KG1 (cell line): ENCODE measurements around the gene C12orf43.
A peak's percentile ranks its signal among the peaks of the same experiment; 100 is the strongest.

Source experiments
- DNase-seq: peaks from one replicate; lab custom pipeline; 2025; lab: John Stamatoyannopoulos, UW

The C12orf43 gene

DNA sequence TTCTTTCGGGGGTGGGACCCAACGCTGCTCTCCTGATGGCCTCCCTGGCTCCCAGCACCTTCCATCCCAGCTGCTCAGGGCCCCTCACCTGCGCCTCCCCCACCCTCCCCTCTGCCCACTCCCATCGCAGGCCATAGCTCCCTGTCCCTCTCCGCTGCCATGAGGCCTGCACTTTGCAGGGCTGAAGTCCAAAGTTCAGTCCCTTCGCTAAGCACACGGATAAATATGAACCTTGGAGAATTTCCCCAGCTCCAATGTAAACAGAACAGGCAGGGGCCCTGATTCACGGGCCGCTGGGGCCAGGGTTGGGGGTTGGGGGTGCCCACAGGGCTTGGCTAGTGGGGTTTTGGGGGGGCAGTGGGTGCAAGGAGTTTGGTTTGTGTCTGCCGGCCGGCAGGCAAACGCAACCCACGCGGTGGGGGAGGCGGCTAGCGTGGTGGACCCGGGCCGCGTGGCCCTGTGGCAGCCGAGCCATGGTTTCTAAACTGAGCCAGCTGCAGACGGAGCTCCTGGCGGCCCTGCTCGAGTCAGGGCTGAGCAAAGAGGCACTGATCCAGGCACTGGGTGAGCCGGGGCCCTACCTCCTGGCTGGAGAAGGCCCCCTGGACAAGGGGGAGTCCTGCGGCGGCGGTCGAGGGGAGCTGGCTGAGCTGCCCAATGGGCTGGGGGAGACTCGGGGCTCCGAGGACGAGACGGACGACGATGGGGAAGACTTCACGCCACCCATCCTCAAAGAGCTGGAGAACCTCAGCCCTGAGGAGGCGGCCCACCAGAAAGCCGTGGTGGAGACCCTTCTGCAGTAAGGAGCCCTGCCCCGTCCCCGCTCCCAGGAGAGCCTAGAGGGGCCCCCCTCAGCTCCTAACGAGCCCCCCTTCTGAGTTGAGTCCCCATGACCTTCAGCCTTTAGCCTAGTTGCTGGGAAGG lies 37.7 kb downstream of the C12orf43 start, which contains the start of gene HNF1A:
Gene HNF1A, plus strand, starts transcription at position 248 of the 924 bp plus-strand sequence. Its CDS starts 226 bp downstream, at position 474.
- no peak for DNase-seq

- DNase-seq, result no peak
Observed at GRCh38 chr12:120977531-120978295, 38.6 kb downstream of the C12orf43 start.

- DNase-seq, result no peak
Observed at GRCh38 chr12:120972870-120973543, 43.3 kb downstream of the C12orf43 start.

GRCh38 chr12:120971299-120972180 lies 44.7 kb downstream of the C12orf43 start:
- peak; percentile 60 for DNase-seq

DNA sequence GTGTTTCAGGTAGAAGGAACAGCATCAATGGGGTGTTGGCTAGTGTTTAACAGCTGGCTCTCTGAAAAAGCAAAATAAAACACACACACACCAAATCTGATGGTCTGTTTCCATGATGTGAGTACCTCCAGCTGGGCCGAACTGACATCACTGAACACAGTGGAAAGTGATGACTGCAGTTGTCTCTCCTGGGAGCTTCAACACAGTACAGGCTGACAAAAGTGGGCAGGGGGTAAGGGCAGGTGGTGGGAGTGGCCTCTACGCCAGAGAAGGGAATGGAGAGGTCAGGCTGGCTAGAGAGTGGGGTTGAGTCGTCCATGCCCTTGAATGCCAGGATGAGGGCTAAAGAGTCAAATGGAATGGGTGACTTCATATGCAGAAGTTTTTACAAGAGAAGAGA lies 46.0 kb downstream of the C12orf43 start:
- no peak for DNase-seq

DNA sequence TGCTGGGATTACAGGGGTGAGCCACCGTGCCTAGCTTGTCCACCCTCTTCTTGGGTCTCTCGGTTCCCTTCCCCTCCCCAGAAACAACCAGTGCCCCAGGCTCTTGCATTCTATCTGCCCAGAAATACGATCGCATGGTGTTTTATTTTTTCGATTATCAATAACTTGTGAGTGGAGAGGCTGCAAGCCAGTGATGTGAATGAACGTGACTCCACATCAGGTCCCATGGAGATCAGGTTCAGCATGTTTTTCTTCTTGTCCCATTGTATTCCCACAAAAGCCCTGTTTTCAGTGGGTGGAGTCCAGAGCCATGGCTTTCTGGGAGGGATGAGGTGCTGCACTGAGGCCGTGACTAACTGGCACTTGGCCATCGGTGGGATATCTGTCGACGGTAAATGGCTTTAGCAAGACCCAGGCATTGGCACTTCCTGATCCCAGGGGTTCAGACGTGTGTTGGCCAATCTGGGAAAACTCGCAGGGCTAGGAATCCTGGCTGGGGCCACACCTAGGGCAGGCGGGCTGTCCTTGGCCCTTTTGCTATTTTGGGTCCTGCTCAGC lies 50.7 kb downstream of the C12orf43 start:
- no peak for DNase-seq

GRCh38 chr12:120964298-120964697 lies 52.0 kb downstream of the C12orf43 start:
- no peak for DNase-seq

- no peak for DNase-seq
Observed at GRCh38 chr12:120962532-120963020, 53.7 kb downstream of the C12orf43 start.

DNA sequence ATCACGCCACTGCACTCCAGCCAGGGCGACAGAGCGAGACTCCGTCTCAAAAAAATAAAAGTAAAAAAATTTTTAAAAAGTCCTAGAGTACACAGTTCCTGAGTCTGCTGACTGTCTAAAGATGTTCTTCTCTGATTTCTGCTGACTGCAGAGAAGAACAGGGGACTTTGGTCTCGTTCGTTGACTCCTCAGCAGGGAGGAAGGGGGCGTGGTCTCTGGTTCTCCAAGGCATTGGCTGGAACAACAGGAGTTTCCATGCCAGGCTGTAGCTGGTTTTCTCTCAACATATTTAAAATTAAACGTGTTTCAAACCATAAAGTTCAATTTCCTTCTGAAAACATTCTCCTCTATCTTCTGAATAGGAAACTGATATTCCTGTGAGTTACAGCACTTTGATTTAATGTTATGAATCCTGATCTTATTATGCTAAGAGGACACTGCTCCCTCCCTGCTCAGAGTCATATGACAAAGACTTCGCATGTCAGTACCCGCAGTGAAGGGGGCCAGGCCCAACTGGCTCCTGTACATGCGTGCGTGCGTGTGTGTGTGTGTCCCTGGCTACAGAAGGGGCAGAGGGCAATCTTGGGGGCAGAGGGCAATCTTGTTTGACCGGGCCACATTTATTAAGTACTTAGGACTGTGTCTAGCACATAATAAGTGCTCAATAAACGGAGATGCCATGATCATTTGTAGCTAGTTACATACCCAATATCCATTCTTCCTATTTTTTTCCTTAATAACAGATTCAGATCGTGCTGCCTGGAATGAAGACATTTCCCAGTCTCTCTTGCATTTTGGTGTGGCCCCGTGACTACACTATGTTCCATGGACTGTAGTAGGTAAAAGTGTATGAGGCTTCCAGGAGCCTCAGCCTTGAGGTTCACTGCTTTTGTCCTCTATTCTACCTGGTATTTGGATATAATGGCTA lies 54.4 kb downstream of the C12orf43 start:
- no peak for DNase-seq

DNA sequence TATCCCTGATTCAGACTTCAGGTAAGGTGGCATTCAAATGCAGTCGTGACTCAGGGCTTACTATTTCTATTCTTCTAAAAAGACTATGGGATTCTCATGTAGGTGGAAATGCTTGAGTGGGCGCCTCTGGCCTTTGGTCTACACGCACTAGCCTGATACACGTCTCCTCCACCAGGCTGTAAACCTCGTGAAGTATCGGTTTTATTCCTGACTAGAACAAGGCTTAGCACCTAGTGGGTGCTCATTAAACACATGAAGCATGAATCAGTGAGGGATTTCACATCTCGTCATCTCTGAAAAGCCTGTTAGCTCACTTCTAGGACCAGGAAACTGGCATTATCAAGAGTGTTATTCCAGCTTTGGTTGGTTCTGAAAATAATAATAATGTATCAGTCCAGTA lies 55.6 kb downstream of the C12orf43 start:
- no peak for DNase-seq

DNA sequence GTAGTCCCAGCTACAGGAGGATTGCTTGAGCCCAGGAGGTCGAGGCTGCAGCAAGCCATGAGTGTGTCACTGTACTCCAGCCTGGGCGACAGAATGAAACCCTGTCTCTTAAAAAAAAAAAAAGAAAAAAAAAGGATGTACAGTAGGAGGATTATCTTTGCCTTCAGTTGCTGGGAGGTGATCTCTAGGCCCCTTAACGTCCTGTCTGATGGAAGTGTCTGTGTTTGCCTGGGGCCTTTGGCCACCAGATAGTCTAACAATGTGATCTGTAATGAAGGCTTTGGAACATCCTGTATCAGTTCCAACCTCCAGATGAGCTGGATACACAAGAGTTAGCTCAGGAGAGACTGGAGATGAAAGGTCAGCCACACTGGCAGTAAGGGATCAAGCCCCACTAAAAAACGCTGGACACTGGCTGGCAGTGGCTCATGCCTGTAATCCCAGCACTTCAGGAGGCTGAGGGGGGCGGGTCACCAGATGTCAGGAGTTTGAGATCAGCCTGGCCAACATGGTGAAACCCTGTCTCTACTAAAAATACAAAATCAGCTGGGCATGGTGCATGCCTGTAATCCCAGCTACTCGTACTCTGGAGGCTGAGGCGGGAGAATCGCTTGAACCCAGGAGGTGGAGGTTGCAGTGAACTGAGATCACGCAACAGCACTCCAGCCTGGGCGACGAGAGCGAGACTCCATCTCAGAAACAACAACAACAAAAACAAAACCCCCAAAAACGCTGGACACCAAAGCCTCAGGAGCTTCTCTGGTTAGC lies 57.0 kb downstream of the C12orf43 start:
- no peak for DNase-seq

- DNase-seq, result no peak
Observed at GRCh38 chr12:120956579-120957300, 59.5 kb downstream of the C12orf43 start.

DNA sequence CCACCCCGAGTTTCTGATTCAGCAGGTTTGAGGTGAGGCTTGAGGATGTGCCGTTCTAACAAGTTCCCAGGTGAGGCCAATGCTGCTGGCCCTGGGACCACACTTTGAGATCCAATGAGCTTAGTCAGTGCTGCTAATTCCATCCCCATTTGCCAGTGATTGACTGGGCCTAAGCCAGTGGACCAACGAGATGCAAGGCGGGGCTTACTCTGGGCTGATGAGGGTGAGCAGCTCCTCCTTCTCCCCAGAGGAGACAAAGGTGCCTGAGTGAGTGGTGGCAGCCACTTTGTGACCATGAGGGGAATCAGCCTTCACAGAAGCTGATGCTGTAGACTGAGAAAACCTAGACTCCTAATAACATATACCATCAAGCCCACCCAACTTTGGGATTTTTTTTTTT lies 61.1 kb downstream of the C12orf43 start:
- no peak for DNase-seq

DNA sequence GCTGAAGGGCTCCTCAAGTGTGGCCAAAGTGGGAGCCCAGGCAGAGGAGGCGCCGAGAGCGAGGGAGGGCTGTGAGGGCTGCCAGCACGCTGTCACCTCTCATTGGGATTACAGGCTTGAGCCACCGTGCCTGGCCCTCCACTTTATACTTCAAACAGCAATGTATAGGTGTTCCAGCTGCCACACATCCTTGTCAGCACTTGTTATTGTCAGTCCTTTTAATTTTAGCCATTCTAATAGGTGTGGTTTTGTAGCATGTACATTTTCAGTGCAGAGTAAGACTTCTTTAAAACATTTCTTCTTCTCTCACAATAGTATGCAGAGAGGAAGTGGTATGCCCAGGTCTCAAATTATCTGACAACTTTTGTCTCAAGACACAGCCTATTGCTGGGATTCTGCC lies 65.5 kb downstream of the C12orf43 start:
- no peak for DNase-seq
